Progenitor cell of endocrine pancreas (in vitro differentiated cells): Measurements from ENCODE around the gene COQ8A. TPM values are rescaled to one million over a fixed set of nuclear protein-coding genes. Genes with fewer than 3 reads are reported as not detected.

ENCODE experiments used
- DNase-seq: peaks from one replicate; pipeline ENCODE4 v3.0.0; 2021; ENCODE audit warnings: low spot score; ENCODE audit not compliant: unreplicated experiment
- H3K27ac Mint-ChIP-seq: 2 replicates; pipeline ENCODE4 v1.8.0; 2021; ENCODE audit warnings: mild to moderate bottlenecking, moderate library complexity, mixed read lengths
- H3K27me3 Mint-ChIP-seq: 2 replicates; pipeline ENCODE4 v1.8.0; 2021; ENCODE audit warnings: mixed read lengths
- H3K36me3 Mint-ChIP-seq: 2 replicates; pipeline ENCODE4 v1.8.0; 2022; ENCODE audit warnings: mixed read lengths; ENCODE audit not compliant: insufficient read depth
- H3K4me1 Mint-ChIP-seq: 2 replicates; pipeline ENCODE4 v1.8.0; 2021; ENCODE audit warnings: low read depth, mixed read lengths
- H3K4me3 Mint-ChIP-seq: 2 replicates; pipeline ENCODE4 v1.8.0; 2021; ENCODE audit warnings: low read depth, mild to moderate bottlenecking, moderate library complexity, mixed read lengths
- H3K9me3 Mint-ChIP-seq: 2 replicates; pipeline ENCODE4 v1.8.0; 2021; ENCODE audit warnings: low read depth, mixed read lengths
- CTCF ChIP-seq: fragments of 200-600 bp; sonication (generic); IDR thresholded peaks from one replicate; pipeline ENCODE4 v1.5.0; 2021; ENCODE audit warnings: antibody characterized with exemption, mild to moderate bottlenecking; ENCODE audit not compliant: unreplicated experiment
- total RNA-seq: library from RNA; stranded (reverse); gene quantifications from 2 replicates; pipeline ENCODE4 v1.2.1, GENCODE V29; 2021

Gene COQ8A
- total RNA-seq, 1 donor from 2014 or later = 31.0 TPM

GRCh38 chr1:226948051-226948450 lies 8.0 kb downstream of the COQ8A start:
- H3K27me3 Mint-ChIP-seq = no peaks in the 10 kb centered on the region
- H3K4me1 Mint-ChIP-seq = peaks cover 38% of the 10 kb centered on the region
- DNase-seq = no peak
- TF ChIP-seq CTCF = no peak
- no peaks in the 10 kb centered on the region for H3K36me3 Mint-ChIP-seq
- no peak overlapping the region for H3K27ac Mint-ChIP-seq
- H3K9me3 Mint-ChIP-seq = no peaks in the 10 kb centered on the region
- no peak overlapping the region for H3K4me3 Mint-ChIP-seq

GRCh38 chr1:226948480-226948879 lies 8.4 kb downstream of the COQ8A start:
- no peak for DNase-seq
- Mint-ChIP-seq H3K4me3 (no peak overlapping the region), H3K27ac (no peak overlapping the region), H3K4me1 (peaks cover 34% of the 10 kb centered on the region), H3K27me3 (no peaks in the 10 kb centered on the region), H3K36me3 (no peaks in the 10 kb centered on the region), H3K9me3 (no peaks in the 10 kb centered on the region)
- TF ChIP-seq CTCF = no peak

- DNase-seq = no peak
- H3K9me3 Mint-ChIP-seq = no peaks in the 10 kb centered on the region
Observed at GRCh38 chr1:226948996-226949395, 8.9 kb downstream of the COQ8A start.

GRCh38 chr1:226949401-226949800 lies 9.3 kb downstream of the COQ8A start:
- no peak overlapping the region for H3K4me3 Mint-ChIP-seq
- no peak overlapping the region for H3K27ac Mint-ChIP-seq
- no peak for DNase-seq
- no peaks in the 10 kb centered on the region for H3K36me3 Mint-ChIP-seq
- H3K4me1 Mint-ChIP-seq = peaks cover 25% of the 10 kb centered on the region
- TF ChIP-seq CTCF = no peak
- H3K9me3 Mint-ChIP-seq = no peaks in the 10 kb centered on the region
- no peaks in the 10 kb centered on the region for H3K27me3 Mint-ChIP-seq

More at GRCh38 chr1:226948996-226949395, 8.9 kb downstream of the COQ8A start:
- no peak overlapping the region for H3K27ac Mint-ChIP-seq
- H3K36me3 Mint-ChIP-seq = no peaks in the 10 kb centered on the region
- H3K4me1 Mint-ChIP-seq = peaks cover 29% of the 10 kb centered on the region
- H3K4me3 Mint-ChIP-seq = no peak overlapping the region
- no peak for TF ChIP-seq CTCF
- H3K27me3 Mint-ChIP-seq = no peaks in the 10 kb centered on the region

GRCh38 chr1:226950316-226950715 lies 10.2 kb downstream of the COQ8A start:
- H3K4me1 Mint-ChIP-seq = peaks cover 19% of the 10 kb centered on the region
- no peak for TF ChIP-seq CTCF

More at GRCh38 chr1:226950316-226950715, 10.2 kb downstream of the COQ8A start:
- Mint-ChIP-seq H3K36me3 (peaks cover 4% of the 10 kb centered on the region), H3K27me3 (no peaks in the 10 kb centered on the region), H3K9me3 (no peaks in the 10 kb centered on the region), H3K4me3 (no peak overlapping the region), H3K27ac (no peak overlapping the region)
- DNase-seq = no peak
